Cardiac fibroblast (primary cell): Measurements from ENCODE around the gene TCF4.

ENCODE experiments used
- DNase-seq, 2 donors: peaks; one replicate each; pipeline versions ENCODE4 v3.0.0 to v3.0.0-alpha.2; 2010; ENCODE audit warnings: low read depth in 2 of 2
- H3K4me3 ChIP-seq, 2 donors: replicated peaks in 1 of 2; 1 replicate in 1 of 2; 2 replicates in 1 of 2; pipeline ENCODE4 v1.5.1; 2011; ENCODE audit warnings: low read depth in 2 of 2, low read length in 2 of 2, mild to moderate bottlenecking in 2 of 2, moderate library complexity in 1 of 2
- TF ChIP-seq, protein P1 (sequence below): IDR thresholded peaks from one replicate; pipeline ENCODE4 v1.5.1; 2011; ENCODE audit warnings: low read depth, mild to moderate bottlenecking, low read length, inconsistent platforms

TCF4 gene

GRCh38 chr18:55433140-55433539 lies 154.9 kb downstream of the TCF4 start:
- no peak for DNase-seq

GRCh38 chr18:55432307-55433040 lies 155.5 kb downstream of the TCF4 start:
- DNase-seq, result no peak
- H3K4me3 ChIP-seq, result no peak overlapping the region
- TF ChIP-seq, protein P1, sequence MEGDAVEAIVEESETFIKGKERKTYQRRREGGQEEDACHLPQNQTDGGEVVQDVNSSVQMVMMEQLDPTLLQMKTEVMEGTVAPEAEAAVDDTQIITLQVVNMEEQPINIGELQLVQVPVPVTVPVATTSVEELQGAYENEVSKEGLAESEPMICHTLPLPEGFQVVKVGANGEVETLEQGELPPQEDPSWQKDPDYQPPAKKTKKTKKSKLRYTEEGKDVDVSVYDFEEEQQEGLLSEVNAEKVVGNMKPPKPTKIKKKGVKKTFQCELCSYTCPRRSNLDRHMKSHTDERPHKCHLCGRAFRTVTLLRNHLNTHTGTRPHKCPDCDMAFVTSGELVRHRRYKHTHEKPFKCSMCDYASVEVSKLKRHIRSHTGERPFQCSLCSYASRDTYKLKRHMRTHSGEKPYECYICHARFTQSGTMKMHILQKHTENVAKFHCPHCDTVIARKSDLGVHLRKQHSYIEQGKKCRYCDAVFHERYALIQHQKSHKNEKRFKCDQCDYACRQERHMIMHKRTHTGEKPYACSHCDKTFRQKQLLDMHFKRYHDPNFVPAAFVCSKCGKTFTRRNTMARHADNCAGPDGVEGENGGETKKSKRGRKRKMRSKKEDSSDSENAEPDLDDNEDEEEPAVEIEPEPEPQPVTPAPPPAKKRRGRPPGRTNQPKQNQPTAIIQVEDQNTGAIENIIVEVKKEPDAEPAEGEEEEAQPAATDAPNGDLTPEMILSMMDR, result no peak

More at GRCh38 chr18:55433140-55433539, 154.9 kb downstream of the TCF4 start:
- no peak overlapping the region for H3K4me3 ChIP-seq
- TF ChIP-seq, protein P1, result no peak

- DNase-seq, result no peak
- no peak overlapping the region for H3K4me3 ChIP-seq
- TF ChIP-seq, protein P1, result no peak
These were observed 158.0 kb downstream of the TCF4 start for GRCh38 chr18:55430026-55430425.

GRCh38 chr18:55427951-55428350 lies 160.0 kb downstream of the TCF4 start:
- H3K4me3 ChIP-seq, result no peak overlapping the region
- TF ChIP-seq, protein P1, result no peak
- DNase-seq, result no peak

DNA sequence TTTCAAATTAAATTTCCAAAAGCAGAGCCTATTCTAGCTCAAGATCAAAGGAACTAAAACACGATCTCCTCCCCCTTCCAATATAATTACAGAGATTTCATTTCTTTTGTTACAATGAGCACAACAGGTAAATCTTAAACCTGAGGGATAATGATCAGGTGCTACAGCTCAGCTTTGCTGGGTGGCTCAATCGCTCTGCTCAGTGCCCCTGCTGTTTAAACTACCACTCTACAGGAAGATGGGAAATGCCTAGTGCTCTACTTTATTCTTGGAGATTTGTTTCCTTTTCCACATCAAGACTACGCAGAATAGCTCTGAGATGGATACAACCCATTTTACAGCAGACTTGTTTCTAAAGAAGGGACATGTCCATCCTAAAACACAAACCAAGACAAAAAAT lies 162.3 kb downstream of the TCF4 start:
- H3K4me3 ChIP-seq, result no peak overlapping the region
- TF ChIP-seq, protein P1, result no peak
- DNase-seq, result no peak

DNA sequence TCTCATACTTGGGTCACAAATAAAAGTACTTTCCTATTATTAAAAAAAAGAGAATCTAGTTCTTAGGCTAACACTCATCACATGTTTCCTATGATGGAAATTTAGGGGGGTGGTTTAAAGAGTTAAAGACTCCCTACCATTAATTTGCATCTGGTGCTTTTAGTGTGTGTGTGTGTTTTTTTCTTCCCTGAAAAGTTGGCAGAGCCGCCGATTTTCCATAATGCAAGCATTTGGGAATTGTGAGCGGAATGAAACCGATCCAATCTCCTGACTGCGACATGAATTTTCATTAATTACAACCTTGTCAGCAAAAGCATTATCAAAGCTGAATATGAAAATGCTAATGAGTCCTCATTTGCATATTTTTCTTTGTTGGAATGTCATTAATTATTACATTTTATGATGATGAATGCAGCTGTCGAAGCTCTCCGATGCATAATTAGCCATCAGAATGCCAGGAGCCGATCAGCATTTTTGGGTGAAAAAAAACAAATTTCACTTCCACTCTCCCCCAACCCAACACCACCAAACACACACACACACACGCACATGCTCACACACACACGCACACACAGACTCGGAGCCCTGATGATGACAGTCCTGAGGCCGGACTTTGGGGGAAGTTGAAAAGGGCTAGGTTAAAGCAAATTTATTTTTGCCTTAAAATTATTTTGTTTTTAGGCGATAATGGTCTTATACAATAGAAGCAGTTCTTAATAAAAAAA lies 165.4 kb downstream of the TCF4 start:
- peak overlapping the region; percentile 28 to 43 for H3K4me3 ChIP-seq
- peak; percentile 71 to 83 for DNase-seq
- TF ChIP-seq, protein P1, result no peak
